HEK293T (cell line): ENCODE results near the gene CLASRP.

Experiments
- CTCF ChIA-PET: fragments of 350-600 bp; formaldehyde crosslinking; extraction: SDS; loops from one replicate; lab custom pipeline; 2021; ENCODE audit warnings: antibody characterized with exemption, inconsistent platforms; lab: Yijun Ruan, JAX
- POLR2A ChIA-PET: fragments of 350-600 bp; formaldehyde crosslinking; extraction: SDS; loops from one replicate; lab custom pipeline; 2020; ENCODE audit warnings: antibody characterized with exemption, inconsistent platforms; lab: Yijun Ruan, JAX
- DNase-seq: peaks from one replicate; pipeline ENCODE4 v3.0.0; 2012; ENCODE audit warnings: mixed read lengths; ENCODE audit errors: extremely low spot score
- ARNT ChIP-seq: fragments of 450-650 bp; IDR thresholded peaks from 2 replicates; pipeline ENCODE4 v1.6.1; 2017; ENCODE audit warnings: mild to moderate bottlenecking
- BHLHE40 ChIP-seq: fragments of 450-650 bp; IDR thresholded peaks from 2 replicates; pipeline ENCODE4 v1.6.1; 2016; ENCODE audit warnings: mild to moderate bottlenecking, moderate library complexity, borderline replicate concordance
- CTBP1 ChIP-seq: fragments of 450-650 bp; IDR thresholded peaks from 2 replicates; pipeline ENCODE4 v1.6.1; 2016; ENCODE audit warnings: borderline replicate concordance
- ELF4 ChIP-seq: fragments of 450-650 bp; IDR thresholded peaks from 2 replicates; pipeline ENCODE4 v1.6.1; 2017; ENCODE audit warnings: antibody characterized with exemption
- FOXA1 ChIP-seq: fragments of 450-650 bp; IDR thresholded peaks from 2 replicates; pipeline ENCODE4 v1.6.1; 2016; ENCODE audit warnings: mild to moderate bottlenecking
- FOXK2 ChIP-seq: fragments of 450-650 bp; IDR thresholded peaks from 2 replicates; pipeline ENCODE4 v1.6.1; 2016; ENCODE audit warnings: mild to moderate bottlenecking
- FOXM1 ChIP-seq: fragments of 450-650 bp; IDR thresholded peaks from 2 replicates; pipeline ENCODE4 v1.6.1; 2017; ENCODE audit warnings: mild to moderate bottlenecking, borderline replicate concordance
- HDGF ChIP-seq: fragments of 450-650 bp; IDR thresholded peaks from 2 replicates; pipeline ENCODE4 v1.6.1; 2017; ENCODE audit warnings: antibody characterized with exemption, borderline replicate concordance
- L3MBTL2 ChIP-seq: fragments of 450-650 bp; conservative IDR thresholded peaks from 2 replicates; pipeline ENCODE4 v1.6.1; 2016; ENCODE audit warnings: mild to moderate bottlenecking
- LEF1 ChIP-seq: fragments of 450-650 bp; IDR thresholded peaks from 2 replicates; pipeline ENCODE4 v1.6.1; 2017; ENCODE audit warnings: mild to moderate bottlenecking, borderline replicate concordance
- NFRKB ChIP-seq: fragments of 450-650 bp; IDR thresholded peaks from 2 replicates; pipeline ENCODE4 v1.6.1; 2016; ENCODE audit warnings: mild to moderate bottlenecking, moderate library complexity
- PKNOX1 ChIP-seq: fragments of 450-650 bp; IDR thresholded peaks from 2 replicates; pipeline ENCODE4 v1.6.1; 2016
- SP1 ChIP-seq: fragments of 450-650 bp; IDR thresholded peaks from 2 replicates; pipeline ENCODE4 v1.6.1; 2017
- SUZ12 ChIP-seq: fragments of 450-650 bp; IDR thresholded peaks from 2 replicates; pipeline ENCODE4 v1.6.1; 2016; ENCODE audit warnings: mild to moderate bottlenecking
- TARDBP ChIP-seq: fragments of 450-650 bp; IDR thresholded peaks from 2 replicates; pipeline ENCODE4 v1.6.1; 2016
- ZNF384 ChIP-seq: fragments of 450-650 bp; IDR thresholded peaks from 2 replicates; pipeline ENCODE4 v1.6.1; 2016

The CLASRP gene, protein sequence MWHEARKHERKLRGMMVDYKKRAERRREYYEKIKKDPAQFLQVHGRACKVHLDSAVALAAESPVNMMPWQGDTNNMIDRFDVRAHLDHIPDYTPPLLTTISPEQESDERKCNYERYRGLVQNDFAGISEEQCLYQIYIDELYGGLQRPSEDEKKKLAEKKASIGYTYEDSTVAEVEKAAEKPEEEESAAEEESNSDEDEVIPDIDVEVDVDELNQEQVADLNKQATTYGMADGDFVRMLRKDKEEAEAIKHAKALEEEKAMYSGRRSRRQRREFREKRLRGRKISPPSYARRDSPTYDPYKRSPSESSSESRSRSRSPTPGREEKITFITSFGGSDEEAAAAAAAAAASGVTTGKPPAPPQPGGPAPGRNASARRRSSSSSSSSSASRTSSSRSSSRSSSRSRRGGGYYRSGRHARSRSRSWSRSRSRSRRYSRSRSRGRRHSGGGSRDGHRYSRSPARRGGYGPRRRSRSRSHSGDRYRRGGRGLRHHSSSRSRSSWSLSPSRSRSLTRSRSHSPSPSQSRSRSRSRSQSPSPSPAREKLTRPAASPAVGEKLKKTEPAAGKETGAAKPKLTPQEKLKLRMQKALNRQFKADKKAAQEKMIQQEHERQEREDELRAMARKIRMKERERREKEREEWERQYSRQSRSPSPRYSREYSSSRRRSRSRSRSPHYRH

GRCh38 chr19:45038931-45039893 lies at the start of gene CLASRP:
Gene CLASRP (plus strand): TSS chr19:45039045. CDS start chr19:45040213, 1,168 bp downstream.
- ChIA-PET CTCF (interaction anchor here (0.9 to 1.2 kb wide), 4 partner anchors 20 to 364 kb away, joined by 3 to 4 read pairs (median 4); no protein-coding TSS in a partner anchor), POLR2A (interaction anchor here (0.7 to 2.8 kb wide), 23 partner anchors 8 to 199 kb away, joined by 3 to 34 read pairs (median 5); partner anchors contain the start of genes BLOC1S3, CLPTM1, GEMIN7 and PPP1R37)
- peak; percentile 94 for DNase-seq
- TF ChIP-seq SUZ12: no peak
- no peak for TF ChIP-seq FOXA1
- no peak for TF ChIP-seq PKNOX1
- TF ChIP-seq LEF1: no peak
- no peak for TF ChIP-seq SP1
- no peak for TF ChIP-seq CTBP1
- TF ChIP-seq ELF4: peak; percentile 68; the same call in 1 of the 2 replicates
- peak; percentile 35; the same call in 1 of the 2 replicates for TF ChIP-seq ZNF384
- no peak for TF ChIP-seq NFRKB

- POLR2A ChIA-PET: no interaction called here
- CTCF ChIA-PET: interaction anchor here (0.5 kb wide), 1 partner anchor 10 kb away, joined by 3 read pairs; no protein-coding TSS in a partner anchor
These were observed 48.4 kb upstream of the CLASRP start for GRCh38 chr19:44990459-44990858.

DNA sequence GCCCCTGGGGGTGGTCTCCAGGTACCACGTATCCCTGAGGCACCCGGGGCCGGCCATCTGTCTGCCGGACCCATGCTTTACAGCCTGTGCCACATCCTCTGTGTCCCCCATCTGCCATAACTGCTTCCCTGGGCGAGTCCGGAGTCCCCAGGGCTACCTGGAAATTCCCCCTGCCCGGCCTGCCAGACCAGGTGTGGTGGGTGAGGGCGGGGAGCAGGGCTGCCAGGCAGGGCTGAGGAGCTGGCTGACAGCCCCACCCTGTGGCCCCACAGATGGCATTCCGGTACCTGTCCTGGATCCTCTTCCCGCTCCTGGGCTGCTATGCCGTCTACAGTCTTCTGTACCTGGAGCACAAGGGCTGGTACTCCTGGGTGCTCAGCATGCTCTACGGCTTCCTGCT lies 47.9 kb upstream of the CLASRP start:
- no peak for TF ChIP-seq FOXK2
- no peak for TF ChIP-seq ZNF384
- TF ChIP-seq SUZ12: no peak
- TF ChIP-seq ELF4: no peak
- no peak for TF ChIP-seq FOXA1
- TF ChIP-seq ARNT: no peak
- TF ChIP-seq HDGF: no peak
- no peak for TF ChIP-seq TARDBP
- no peak for TF ChIP-seq NFRKB
- TF ChIP-seq CTBP1: no peak
- TF ChIP-seq PKNOX1: no peak
- TF ChIP-seq LEF1: no peak
- no peak for TF ChIP-seq L3MBTL2
- no peak for TF ChIP-seq SP1
- TF ChIP-seq BHLHE40: no peak
- no peak for TF ChIP-seq FOXM1
- POLR2A ChIA-PET: no interaction called here
- no peak for DNase-seq
- CTCF ChIA-PET: no interaction called here

More at GRCh38 chr19:44990459-44990858, 48.4 kb upstream of the CLASRP start:
- no peak for DNase-seq
- TF ChIP-seq BHLHE40 (no peak), ELF4 (no peak), HDGF (no peak), FOXA1 (no peak), SP1 (no peak), LEF1 (no peak), TARDBP (no peak)

- ChIA-PET POLR2A (interaction anchor here (0.8 kb wide), 1 partner anchor 8 kb away, joined by 3 read pairs; the partner anchor contains the start of gene RELB), CTCF (no interaction called here)
- DNase-seq: no peak
- no peak for TF ChIP-seq SUZ12
- no peak for TF ChIP-seq CTBP1
- TF ChIP-seq L3MBTL2: no peak
- TF ChIP-seq ARNT: no peak
- no peak for TF ChIP-seq ELF4
- TF ChIP-seq FOXM1: no peak
- TF ChIP-seq FOXK2: no peak
- TF ChIP-seq NFRKB: no peak
- TF ChIP-seq LEF1: no peak
- TF ChIP-seq SP1: no peak
These were observed 46.3 kb upstream of the CLASRP start for GRCh38 chr19:44992336-44993163.

DNA sequence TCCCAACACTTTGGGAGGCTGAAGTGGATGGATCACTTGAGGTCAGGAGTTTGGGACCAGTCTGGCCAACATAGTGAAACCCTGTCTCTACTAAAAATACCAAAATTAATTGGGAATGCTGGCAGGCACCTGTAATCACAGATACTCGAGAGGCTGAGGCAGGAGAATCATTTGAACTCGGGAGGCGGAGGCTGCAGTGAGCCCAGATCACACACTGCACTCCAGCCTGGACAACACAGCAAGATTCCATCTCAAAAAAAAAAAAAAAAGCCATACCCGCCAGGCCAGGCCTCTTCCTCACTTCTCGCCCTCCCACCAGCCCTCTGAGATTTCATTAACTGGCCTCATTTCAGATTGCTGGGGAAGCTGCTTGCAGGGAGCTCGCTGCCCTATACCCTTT lies 45.3 kb upstream of the CLASRP start:
- DNase-seq: no peak
- no peak for TF ChIP-seq FOXA1
- no peak for TF ChIP-seq FOXK2
- ChIA-PET POLR2A (no interaction called here), CTCF (interaction anchor here (0.5 kb wide), 1 partner anchor 217 kb away, joined by 3 read pairs; no protein-coding TSS in a partner anchor)
